Heart right ventricle (tissue), 16 donors: ENCODE measurements around the gene NF2. TPM values are rescaled to one million over a fixed set of nuclear protein-coding genes. Genes with fewer than 3 reads are reported as not detected.

Experiments
- ATAC-seq, 8 donors: fragments of 200-7000 bp; cut with Tn5 transposase; one replicate each; pipeline ENCODE4 v1.9.1; 2020; ENCODE audit warnings: mild to moderate bottlenecking in 8 of 8, moderate library complexity in 8 of 8, moderate number of reproducible peaks in 1 of 8
- DNase-seq, 2 donors: peaks; one replicate each; pipeline ENCODE4 v3.0.0-alpha.2; 2020
- H3K27ac ChIP-seq, 10 donors: fragments of 200-600 bp; sonication (generic) in 2 of 10; one replicate each; pipeline versions ENCODE4 v1.5.0 to v1.8.0; 2020 to 2022; ENCODE audit warnings: mild to moderate bottlenecking in 3 of 10
- H3K27me3 ChIP-seq, 7 donors: fragments of 200-600 bp; one replicate each; pipeline ENCODE4 v1.8.0; 2021 to 2022; ENCODE audit warnings: mild to moderate bottlenecking in 2 of 7
- H3K36me3 ChIP-seq, 9 donors: fragments of 200-600 bp; sonication (generic) in 1 of 9; one replicate each; pipeline versions ENCODE4 v1.5.0 to v1.8.0; 2020 to 2022; ENCODE audit warnings: mild to moderate bottlenecking in 2 of 9
- H3K4me1 ChIP-seq, 9 donors: fragments of 200-600 bp; sonication (generic) in 1 of 9; one replicate each; pipeline versions ENCODE4 v1.5.0 to v1.8.0; 2020 to 2022; ENCODE audit warnings: mild to moderate bottlenecking in 4 of 9
- H3K4me3 ChIP-seq, 10 donors: fragments of 200-600 bp; sonication (generic) in 2 of 10; one replicate each; pipeline versions ENCODE4 v1.5.0 to v1.8.0; 2020 to 2022; ENCODE audit warnings: mild to moderate bottlenecking in 7 of 10, moderate library complexity in 2 of 10
- H3K9me3 ChIP-seq, 11 donors: fragments of 200-600 bp in 10 of 11; sonication (generic) in 2 of 11; one replicate each; pipeline versions ENCODE4 v1.5.0 to v1.8.0; 2013 to 2022; ENCODE audit warnings: mild to moderate bottlenecking in 2 of 11, control low read depth in 1 of 11, moderate library complexity in 1 of 11
- CTCF ChIP-seq, 9 donors: fragments of 200-600 bp; sonication (generic) in 2 of 9; IDR thresholded peaks; one replicate each; pipeline versions ENCODE4 v1.5.0 to v1.8.0; 2021 to 2022; ENCODE audit warnings: antibody characterized with exemption in 9 of 9, mild to moderate bottlenecking in 5 of 9, moderate library complexity in 1 of 9
- WGBS, 2 donors: extraction: QIAGEN DNeasy Blood & Tissue Kit; methylation state at CpG; one replicate each; pipeline ENCODE4 v1.1.7; 2013; ENCODE audit warnings: inconsistent platforms in 1 of 2; 5-methylcytosine and 5-hydroxymethylcytosine counted together
- intact Hi-C, 10 donors: fragments of 100-400 bp; cut with DNase I; formaldehyde crosslinking; loops; one replicate each; pipeline versions ENCODE4 v1.11.1 to v1.14.2; 2022
- long read RNA-seq, 3 donors: library from polyadenylated mRNA; unstranded; transcript quantifications; one replicate each; pipeline ENCODE4 v2.0.0, GENCODE V29; 2020 to 2021
- polyA plus RNA-seq, 2 donors: library from polyadenylated mRNA; stranded (reverse); fragments of 200-250 nt; gene quantifications; one replicate each; pipeline ENCODE4 v1.2.3, GENCODE V29; 2013
- total RNA-seq, 10 donors: library from RNA; stranded (reverse); fragmentation: NEBNext Ultra II Directional in 3 of 10; extraction: Animal tissue kit (Norgen Biotek cat#: 25700) in 3 of 10; gene quantifications; one replicate each; pipeline versions ENCODE4 v1.2.1 to v1.2.4, GENCODE V29; 2021 to 2023
- donor health status: Arrhythmogenic right ventricular cardiomyopathy.
- donor health status: ischemic (EF 13 %, LVEDD 7.1; RV severe dilation, severe dysfunction).
- donor health status: healthy with polysubstance abuse.
- donor health status: DM: no; HTN: yes; CAD: no.
- donor health status: DM: no; HTN: no; CAD: no.
- donor health status: ischemic (EF 25% LVEDD 6.9; RV normal size, moderate dysfunction).
- donor health status: ischemic (EF 25% LVEDD 5.7; RV mildly dilated, moderate dysfunction).
- donor health status: healthy.
- donor health status: DM: yes; HTN: yes; CAD: no.
- donor health status: Ischemic cardiomyopathy.
- donor health status: ischemic (EF 35%, LVEDD 5.7; RV mildly dilated, moderate dysfunction).
- donor health status: nonischemic (EF 11% LVEDD 7.7; RV severe dilation, severe dysfunction).
- donor health status: DM: yes; HTN: yes; CAD: no.
- donor health status: PGD.
- donor health status: ischemic (EF 29% LVEDD 5.4; RV normal size, mild dysfunction).
- donor health status: nonischemic (EF 23%, LVEDD 6.1; RV moderate dilation, normal function).

Gene NF2
- 10 to 100 TPM; 39.2 to 59.4 (median 45.9) TPM for total RNA-seq
- 10 to 100 TPM in 1 of 2 donors, 1 to 10 TPM in 1; 9.7 to 32.2 TPM for polyA plus RNA-seq
- long read RNA-seq, donor 1, full-length matches to known transcripts: 20 of 39 reads
- long read RNA-seq, donor 1, partial matches to known transcripts: 3 of 39 reads
- long read RNA-seq, donor 1, other reads (novel, unspliced or antisense): 16 of 39 reads
- long read RNA-seq, donor 2, full-length matches to known transcripts: 20 of 30 reads
- long read RNA-seq, donor 2, partial matches to known transcripts: 1 of 30 reads
- long read RNA-seq, donor 2, other reads (novel, unspliced or antisense): 9 of 30 reads
- long read RNA-seq, donor 3, full-length matches to known transcripts: 48 of 172 reads
- long read RNA-seq, donor 3, partial matches to known transcripts: 9 of 172 reads
- long read RNA-seq, donor 3, other reads (novel, unspliced or antisense): 115 of 172 reads

- H3K27ac ChIP-seq: peak within 1 kb of the TSS; percentile 55 to 98 (median 95)
- no peaks in the 10 kb centered on the region for H3K27me3 ChIP-seq
- WGBS, 2 donors: 0% methylated on average over 45 to 74 of the region's 74 CpGs
- ATAC-seq (peak; percentile 99 to 100 (median 100)), DNase-seq (peak; percentile 98 to 99)
- H3K36me3 ChIP-seq: peaks cover 0 to 10% (median 0%) of the 10 kb centered on the region in 9 donors
- no peaks in the 10 kb centered on the region for H3K9me3 ChIP-seq
- intact Hi-C loops: loop anchor here in 2 of 10 donors (2.0 to 10.0 kb wide), 2 partner anchors 21 to 161 kb away; partner anchors contain the start of genes UQCR10 (in 1 of the 2) and ZMAT5 (in 1 of the 2)
- peak in 5 of 9 donors; percentile 5 to 31 (median 21) for TF ChIP-seq CTCF (IDR thresholded peaks at IDR 0.05)
- peaks cover 0 to 28% (median 19%) of the 10 kb centered on the region in 9 donors for H3K4me1 ChIP-seq
- peak within 1 kb of the TSS; percentile 67 to 99 (median 92) for H3K4me3 ChIP-seq
These were observed at the start of gene NF2 for GRCh38 chr22:29603358-29604075. TSS of gene NF2 (plus strand) at chr22:29603633. CDS start at chr22:29603999, 366 bp downstream.

DNA sequence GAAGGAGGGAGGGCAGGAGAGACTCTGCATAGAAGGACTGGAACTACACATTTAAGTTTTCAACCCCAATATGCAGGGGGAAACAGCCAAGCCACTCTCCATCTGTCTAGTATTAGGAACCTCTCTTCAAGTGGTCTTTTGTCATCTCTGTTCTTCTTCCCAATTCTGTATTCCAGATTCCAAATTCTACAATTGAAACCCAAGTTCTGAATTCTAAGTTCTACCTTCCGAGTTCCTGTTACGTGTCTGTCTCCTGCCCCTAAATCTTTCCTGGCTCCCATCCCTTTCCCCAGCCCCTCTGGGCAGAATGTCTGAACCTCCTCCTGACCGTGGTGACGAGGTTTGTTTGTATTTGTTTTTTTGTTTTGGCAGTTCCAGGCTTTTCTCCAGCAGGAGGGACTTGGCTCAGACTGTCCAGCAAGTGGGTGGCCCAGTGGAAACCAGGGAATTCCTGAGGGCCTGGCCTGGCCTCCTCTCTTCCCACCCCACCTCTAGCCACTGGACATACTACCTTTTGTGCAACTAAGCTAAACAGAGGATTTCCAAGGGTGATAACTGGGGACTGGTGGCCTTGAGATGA, 48.3 kb upstream of the NF2 start:
- Histone ChIP-seq H3K27me3 (no peaks in the 10 kb centered on the region), H3K4me3 (no peak overlapping the region), H3K4me1 (peaks cover 0 to 18% (median 11%) of the 10 kb centered on the region in 9 donors), H3K9me3 (no peaks in the 10 kb centered on the region), H3K36me3 (peaks cover 0 to 48% (median 20%) of the 10 kb centered on the region in 9 donors), H3K27ac (peak overlapping the region in 4 of 10 donors; percentile 0 to 87 (median 48))
- TF ChIP-seq CTCF (IDR thresholded peaks at IDR 0.05): no peak
- peak in 1 of 2 donors; percentile 13 for DNase-seq
- intact Hi-C loops: no loop called here
- WGBS, 2 donors: 32 to 39% methylated on average over 4 of the region's 4 CpGs
- ATAC-seq: peak in 1 of 8 donors; percentile 15

- intact Hi-C loops: no loop called here
- TF ChIP-seq CTCF (IDR thresholded peaks at IDR 0.05): no peak
- Histone ChIP-seq H3K36me3 (peaks cover 0 to 69% (median 24%) of the 10 kb centered on the region in 9 donors), H3K4me3 (no peak overlapping the region), H3K4me1 (peaks cover 0 to 16% (median 9%) of the 10 kb centered on the region in 9 donors), H3K9me3 (no peaks in the 10 kb centered on the region), H3K27me3 (no peaks in the 10 kb centered on the region), H3K27ac (no peak overlapping the region)
- DNase-seq (no peak), ATAC-seq (no peak)
- 85 to 92% methylated on average over 6 of the region's 6 CpGs for WGBS, 2 donors
These were observed 44.4 kb upstream of the NF2 start for GRCh38 chr22:29559030-29559429.

DNA sequence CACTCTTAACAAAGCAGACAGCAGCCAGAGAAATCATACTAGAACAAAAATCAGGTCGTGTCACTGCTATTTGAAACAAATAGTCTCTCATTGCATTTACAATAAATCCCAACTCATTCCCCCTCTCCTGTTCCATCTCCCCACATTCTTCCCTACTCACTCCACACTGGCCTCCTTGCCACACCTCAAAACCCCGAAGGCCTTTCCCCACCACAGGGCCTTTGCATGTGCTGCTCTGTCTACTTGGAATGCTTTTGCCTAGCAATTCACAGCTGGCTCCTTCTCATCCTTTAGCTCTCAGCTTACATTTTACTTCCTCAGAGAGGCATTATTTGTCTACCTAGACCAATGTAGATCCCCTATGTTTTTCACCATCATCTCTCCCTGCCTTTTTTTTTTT, 43.6 kb upstream of the NF2 start:
- Histone ChIP-seq H3K9me3 (no peaks in the 10 kb centered on the region), H3K27ac (no peak overlapping the region), H3K27me3 (no peaks in the 10 kb centered on the region), H3K36me3 (peaks cover 0 to 74% (median 24%) of the 10 kb centered on the region in 9 donors), H3K4me3 (no peak overlapping the region), H3K4me1 (peaks cover 0 to 7% (median 1%) of the 10 kb centered on the region in 9 donors)
- intact Hi-C loops: no loop called here
- no peak for TF ChIP-seq CTCF (IDR thresholded peaks at IDR 0.05)
- no peak for ATAC-seq
- WGBS, 2 donors: 98% methylated on average over 2 of the region's 2 CpGs
- DNase-seq: no peak
